Stimulated activated CD4-positive, alpha-beta T cell treated with anti-CD3 and anti-CD28 coated beads, TNF-alpha, amount 100 ng/mL, for 1 hour (primary cell): ENCODE results near the gene RAB13.

Experiments used
- DNase-seq, 3 donors: peaks; one replicate each; pipeline ENCODE4 v3.0.0-alpha.2; 2020; ENCODE audit warnings: low read depth in 3 of 3, low spot score in 1 of 3

Gene RAB13

GRCh38 chr1:153934746-153935145 lies 51.4 kb downstream of the RAB13 start:
- no peak for DNase-seq

- no peak for DNase-seq
Measured at GRCh38 chr1:153933955-153934354, 52.2 kb downstream of the RAB13 start.

- DNase-seq = no peak
Measured at GRCh38 chr1:153933430-153933829, 52.7 kb downstream of the RAB13 start.

GRCh38 chr1:153932156-153933131 lies 53.7 kb downstream of the RAB13 start:
- no peak for DNase-seq
